ENCODE data around the gene DNMT1.

Gene DNMT1

GRCh38 chr19:10138879-10139795, 55.6 kb downstream of the DNMT1 start:
- Histone ChIP-seq H3K27me3 (replicated peaks; ENCODE audit: insufficient read depth, low read length) (no peaks in the 10 kb centered on the region), H3K9me3 (replicated peaks; ENCODE audit: insufficient read depth, low read length) (no peaks in the 10 kb centered on the region), H2AFZ (ENCODE audit: low read length) (no peak overlapping the region), H3K9ac (ENCODE audit: low read length) (no peak overlapping the region), H3K4me1 (ENCODE audit: low read length) (no peaks in the 10 kb centered on the region), H4K20me1 (ENCODE audit: insufficient read depth, low read length) (no peaks in the 10 kb centered on the region), H3F3A (ENCODE audit: insufficient read depth, low read length) (no peaks in the 10 kb centered on the region), H3K9me2 (replicated peaks; ENCODE audit: insufficient read depth, low read length) (no peaks in the 10 kb centered on the region), H3K4me2 (ENCODE audit: low read depth, low read length) (no peak overlapping the region), H3K27ac (ENCODE audit: low read length) (no peak overlapping the region), H3K79me2 (ENCODE audit: low read length) (peaks cover 24% of the 10 kb centered on the region), H3K4me3 (ENCODE audit: low read length) (no peak overlapping the region), H3K36me3 (replicated peaks; ENCODE audit: insufficient read depth, low read length) (peaks cover 17% of the 10 kb centered on the region)
- TF ChIP-seq EZH2 (optimal IDR thresholded peaks at IDR 0.05; ENCODE audit: low read depth, low read length) (no peak), EZH2phosphoT487 (IDR thresholded peaks at IDR 0.05; ENCODE audit: low read length) (no peak), CTCF (IDR thresholded peaks at IDR 0.05; ENCODE audit: low read length) (no peak)
- no peak for DNase-seq

- Histone ChIP-seq H3K4me2 (ENCODE audit: low read depth, low read length) (no peak overlapping the region), H3K4me3 (ENCODE audit: low read length) (no peak overlapping the region), H3K79me2 (ENCODE audit: low read length) (peaks cover 17% of the 10 kb centered on the region), H3F3A (ENCODE audit: insufficient read depth, low read length) (no peaks in the 10 kb centered on the region), H3K9ac (ENCODE audit: low read length) (no peak overlapping the region), H3K9me2 (replicated peaks; ENCODE audit: insufficient read depth, low read length) (no peaks in the 10 kb centered on the region), H3K27me3 (replicated peaks; ENCODE audit: insufficient read depth, low read length) (no peaks in the 10 kb centered on the region), H3K27ac (ENCODE audit: low read length) (no peak overlapping the region), H3K4me1 (ENCODE audit: low read length) (no peaks in the 10 kb centered on the region), H4K20me1 (ENCODE audit: insufficient read depth, low read length) (no peaks in the 10 kb centered on the region), H2AFZ (ENCODE audit: low read length) (no peak overlapping the region), H3K36me3 (replicated peaks; ENCODE audit: insufficient read depth, low read length) (peaks cover 11% of the 10 kb centered on the region), H3K9me3 (replicated peaks; ENCODE audit: insufficient read depth, low read length) (no peaks in the 10 kb centered on the region)
- no peak for TF ChIP-seq CTCF (IDR thresholded peaks at IDR 0.05; ENCODE audit: low read length)
- TF ChIP-seq EZH2 (optimal IDR thresholded peaks at IDR 0.05; ENCODE audit: low read depth, low read length): no peak
- TF ChIP-seq EZH2phosphoT487 (IDR thresholded peaks at IDR 0.05; ENCODE audit: low read length): no peak
- DNase-seq: no peak
Measured at GRCh38 chr19:10137751-10138682, 56.7 kb downstream of the DNMT1 start.

GRCh38 chr19:10136936-10137335, 57.8 kb downstream of the DNMT1 start:
- Histone ChIP-seq H3K79me2 (ENCODE audit: low read length) (peaks cover 7% of the 10 kb centered on the region), H3K27me3 (replicated peaks; ENCODE audit: insufficient read depth, low read length) (no peaks in the 10 kb centered on the region), H3K36me3 (replicated peaks; ENCODE audit: insufficient read depth, low read length) (peaks cover 9% of the 10 kb centered on the region), H2AFZ (ENCODE audit: low read length) (no peak overlapping the region), H3K9ac (ENCODE audit: low read length) (no peak overlapping the region), H3K9me2 (replicated peaks; ENCODE audit: insufficient read depth, low read length) (no peaks in the 10 kb centered on the region), H3K27ac (ENCODE audit: low read length) (no peak overlapping the region), H4K20me1 (ENCODE audit: insufficient read depth, low read length) (no peaks in the 10 kb centered on the region), H3K4me2 (ENCODE audit: low read depth, low read length) (no peak overlapping the region), H3F3A (ENCODE audit: insufficient read depth, low read length) (no peaks in the 10 kb centered on the region), H3K4me3 (ENCODE audit: low read length) (no peak overlapping the region), H3K4me1 (ENCODE audit: low read length) (no peaks in the 10 kb centered on the region), H3K9me3 (replicated peaks; ENCODE audit: insufficient read depth, low read length) (no peaks in the 10 kb centered on the region)
- no peak for DNase-seq
- TF ChIP-seq EZH2 (optimal IDR thresholded peaks at IDR 0.05; ENCODE audit: low read depth, low read length) (no peak), CTCF (IDR thresholded peaks at IDR 0.05; ENCODE audit: low read length) (no peak), EZH2phosphoT487 (IDR thresholded peaks at IDR 0.05; ENCODE audit: low read length) (no peak)

Measured in MM.1S (cell line).